HTR-8/SVneo (cell line): ENCODE data around the gene TFAP2E.
A peak's percentile ranks its signal among the peaks of the same experiment; 100 is the strongest.

Source experiments
- DNase-seq: peaks from one replicate; pipeline ENCODE4 v3.0.0; 2011; ENCODE audit warnings: low spot score, mixed read lengths; ENCODE audit not compliant: insufficient read length
- FAIRE-seq: peaks from 2 replicates; lab custom pipeline; 2011; peaks lifted over from hg19 to GRCh38; lab: Jason Lieb, UNC

Gene TFAP2E

GRCh38 chr1:35591211-35591610 is 18.1 kb downstream of the TFAP2E start:
- FAIRE-seq, result no peak
- no peak for DNase-seq

DNA sequence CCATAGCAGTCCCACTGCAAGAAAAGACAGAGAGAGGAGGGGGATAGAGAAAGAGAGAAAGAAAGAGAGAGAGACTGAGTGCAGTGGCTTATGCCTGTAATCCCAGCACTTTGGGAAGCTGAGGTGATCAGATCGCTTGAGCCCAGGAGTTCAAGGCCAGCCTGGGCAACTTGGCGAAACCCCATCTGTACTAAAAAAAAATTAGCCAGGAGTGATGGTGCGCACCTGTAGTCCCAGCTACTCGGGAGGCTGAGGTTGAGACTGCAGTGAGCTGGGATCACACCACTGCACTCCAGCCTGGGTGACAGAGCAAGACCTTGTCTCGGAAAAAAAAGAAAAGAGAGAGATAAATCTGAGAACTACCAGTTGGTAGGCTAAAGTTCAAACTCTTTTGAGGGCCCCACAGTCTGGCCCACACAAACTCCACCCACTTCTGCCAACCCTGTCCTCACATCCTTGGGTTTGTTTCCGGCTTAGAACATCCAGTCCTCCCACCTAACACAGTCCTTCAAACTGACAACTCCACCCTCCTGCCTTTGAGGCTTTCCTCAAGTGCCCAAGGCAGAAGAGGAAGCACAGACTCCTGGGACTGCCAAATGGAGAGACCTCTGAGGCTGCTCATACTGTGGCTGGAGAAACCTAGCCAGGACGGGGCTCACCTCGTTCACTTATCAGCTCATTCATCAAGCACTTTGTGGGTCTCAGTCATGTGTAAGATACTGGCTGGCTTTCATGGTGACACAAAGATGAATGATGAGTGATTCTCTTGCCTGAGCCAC is 20.1 kb downstream of the TFAP2E start:
- DNase-seq (no peak), FAIRE-seq (no peak)

DNA sequence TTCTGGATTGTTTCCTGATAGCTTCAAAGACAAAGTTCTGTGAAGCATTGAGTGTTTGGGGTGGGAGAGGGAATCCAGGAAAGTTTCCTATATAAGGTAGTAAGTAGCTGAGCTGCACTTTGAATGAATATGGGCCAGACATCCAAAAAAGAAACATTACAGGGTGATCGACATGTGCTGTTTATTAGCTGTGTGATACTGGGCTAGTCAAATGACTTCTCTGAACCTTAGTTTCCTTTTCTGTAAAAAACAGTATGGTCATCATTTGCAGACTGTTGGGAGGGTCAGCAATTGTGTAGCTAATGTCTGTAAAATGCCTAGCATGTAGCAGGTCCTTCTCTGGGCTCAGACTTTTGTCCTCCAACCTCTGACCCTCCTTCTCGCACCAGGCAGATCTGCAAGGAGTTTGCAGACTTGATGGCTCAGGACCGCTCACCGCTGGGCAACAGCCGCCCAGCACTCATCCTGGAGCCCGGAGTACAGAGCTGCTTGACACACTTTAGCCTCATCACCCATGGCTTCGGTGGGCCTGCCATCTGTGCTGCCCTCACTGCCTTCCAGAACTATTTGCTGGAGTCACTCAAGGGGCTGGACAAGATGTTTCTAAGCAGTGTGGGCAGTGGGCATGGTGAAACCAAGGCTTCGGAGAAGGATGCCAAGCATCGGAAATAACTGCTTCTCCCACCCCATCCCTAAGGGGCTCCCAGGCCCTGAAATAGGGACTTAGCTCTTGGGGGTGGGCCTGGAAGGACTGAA is 21.1 kb downstream of the TFAP2E start:
- DNase-seq (no peak), FAIRE-seq (no peak)

DNA sequence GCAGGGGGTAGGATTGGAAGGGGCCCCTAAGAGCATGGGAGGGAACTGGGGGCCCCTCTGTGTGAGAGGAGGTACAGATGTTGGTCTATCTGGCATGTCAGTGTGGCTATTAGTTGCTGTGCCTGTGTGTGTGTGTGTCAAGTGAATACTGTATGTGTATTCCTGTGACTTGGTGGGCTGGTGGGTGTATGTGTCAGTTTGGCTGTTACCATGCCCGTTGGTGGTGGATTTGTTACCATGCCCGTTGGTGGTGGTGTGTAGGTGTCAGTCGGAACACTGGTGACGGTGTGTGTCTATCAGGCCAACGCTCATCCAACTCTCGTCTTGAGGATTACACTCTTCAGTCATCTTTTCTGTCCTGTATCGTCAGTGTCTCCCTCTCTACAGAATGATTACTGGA is 22.6 kb downstream of the TFAP2E start:
- DNase-seq (no peak), FAIRE-seq (no peak)

DNA sequence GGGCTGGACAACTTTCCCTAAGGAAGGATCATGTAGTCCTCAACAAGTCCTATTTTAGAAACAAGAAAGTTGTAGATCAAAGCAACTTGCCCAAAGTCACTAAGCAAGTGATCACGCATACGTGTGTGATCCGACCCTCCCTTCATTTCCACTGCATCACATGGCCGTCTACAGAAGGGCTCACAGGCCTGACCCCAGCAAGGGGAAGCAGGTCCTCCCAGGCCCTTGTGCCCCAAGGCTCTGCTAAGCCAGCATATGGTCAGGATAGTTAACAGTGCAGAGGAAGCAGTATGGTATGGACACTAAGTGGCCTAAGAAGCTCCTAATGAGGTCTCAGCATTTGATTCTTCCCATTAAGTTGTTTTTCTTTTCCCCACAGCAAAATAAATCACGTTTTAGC is 24.8 kb downstream of the TFAP2E start:
- FAIRE-seq (no peak), DNase-seq (no peak)

DNA sequence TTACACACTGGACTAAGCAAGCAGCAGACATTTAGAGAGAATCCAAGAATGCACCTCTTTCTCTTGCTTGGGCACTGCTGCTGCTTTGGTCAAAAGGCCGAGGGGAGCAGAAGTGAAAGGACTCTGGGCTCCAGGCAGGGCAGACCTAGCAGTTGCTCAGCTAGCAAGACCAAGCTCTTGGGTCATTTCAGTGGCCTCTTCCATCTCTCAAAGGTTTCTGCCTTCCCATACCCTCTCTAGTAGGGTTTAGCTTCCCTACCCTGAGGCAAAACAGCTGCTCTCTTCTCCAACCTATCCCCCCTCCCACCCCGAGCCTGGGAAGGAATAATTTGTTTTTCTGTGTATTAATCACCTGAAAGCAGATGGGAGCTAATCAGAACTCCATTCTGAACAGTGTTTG is 25.8 kb downstream of the TFAP2E start:
- FAIRE-seq (no peak), DNase-seq (no peak)

DNA sequence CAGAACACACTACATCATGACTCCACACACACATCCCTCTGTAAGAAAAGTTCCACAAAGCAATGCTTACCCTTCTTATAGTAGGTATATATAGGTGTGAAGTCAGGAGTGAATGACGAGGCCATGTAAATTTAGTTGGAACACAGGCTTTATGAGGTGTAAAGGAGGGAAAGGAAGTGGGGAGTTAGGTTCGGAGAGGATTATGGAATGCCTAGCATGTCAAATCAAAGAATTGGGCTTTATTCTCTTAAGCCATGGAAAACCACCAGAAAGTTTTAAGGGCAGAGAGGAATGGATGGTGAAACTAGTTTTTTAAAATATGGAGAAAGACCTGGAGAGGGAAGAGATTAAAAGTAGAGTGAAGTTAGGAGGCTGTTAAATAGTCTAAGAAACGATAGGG is 26.3 kb downstream of the TFAP2E start:
- no peak for FAIRE-seq
- DNase-seq, result no peak

DNA sequence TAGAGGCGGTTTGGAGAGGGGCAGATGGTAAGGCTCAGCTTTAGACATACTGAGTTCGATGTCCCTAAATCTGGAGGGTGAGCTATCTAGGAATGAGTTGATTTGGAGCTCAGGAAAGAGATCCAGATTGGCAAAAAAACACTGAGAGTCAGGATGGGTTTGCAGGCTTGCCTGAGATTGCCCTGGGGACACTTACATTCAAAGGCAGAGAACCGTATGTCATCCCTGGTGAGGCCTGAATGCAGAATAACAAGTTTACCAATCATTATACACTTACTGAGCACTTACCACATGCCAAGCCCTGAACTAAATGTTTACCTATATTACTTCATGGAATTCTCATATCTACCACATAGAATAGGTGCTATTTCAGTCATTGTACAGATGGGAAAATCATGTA is 27.5 kb downstream of the TFAP2E start:
- no peak for FAIRE-seq
- no peak for DNase-seq

GRCh38 chr1:35603468-35603867 is 30.4 kb downstream of the TFAP2E start:
- no peak for FAIRE-seq
- DNase-seq, result no peak

GRCh38 chr1:35603941-35604340 is 30.8 kb downstream of the TFAP2E start:
- no peak for FAIRE-seq
- no peak for DNase-seq

DNA sequence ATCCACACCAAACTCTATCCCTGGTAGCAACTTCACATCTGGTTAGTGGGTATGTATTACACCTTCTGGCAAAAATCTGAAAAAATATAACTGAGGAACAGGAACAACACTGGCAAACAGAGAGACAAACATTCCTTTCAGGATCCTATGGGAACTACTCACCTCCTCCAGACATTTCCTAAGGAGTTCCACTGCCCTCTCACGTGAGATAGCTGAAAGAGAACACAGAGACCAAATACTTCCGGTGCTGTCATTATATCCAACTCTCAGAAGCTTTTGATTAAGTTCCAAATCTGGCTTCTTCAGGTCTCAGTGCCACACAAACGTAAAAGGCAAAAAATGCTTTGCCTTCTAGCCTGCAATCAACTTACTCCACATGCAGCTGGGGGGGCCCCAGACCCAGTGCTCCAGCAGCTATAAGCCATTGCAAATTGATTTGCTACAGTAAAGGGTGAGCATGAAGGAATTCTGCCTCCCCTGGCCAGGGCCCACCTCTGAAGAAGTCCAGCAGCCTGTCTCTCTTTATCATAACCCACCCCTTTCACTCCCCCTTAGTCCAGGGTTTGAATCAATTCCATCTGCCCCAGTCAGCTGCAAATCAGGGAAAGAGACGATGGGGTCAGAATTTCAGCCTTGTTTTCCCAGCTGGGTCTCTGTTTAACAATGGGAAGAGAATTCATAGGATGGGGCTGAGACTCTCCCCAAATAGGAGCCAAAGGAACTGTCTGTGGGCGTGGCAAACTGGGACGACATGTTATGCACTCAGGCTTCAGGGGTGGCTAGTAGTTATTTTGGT is 32.2 kb downstream of the TFAP2E start:
- no peak for DNase-seq
- no peak for FAIRE-seq

DNA sequence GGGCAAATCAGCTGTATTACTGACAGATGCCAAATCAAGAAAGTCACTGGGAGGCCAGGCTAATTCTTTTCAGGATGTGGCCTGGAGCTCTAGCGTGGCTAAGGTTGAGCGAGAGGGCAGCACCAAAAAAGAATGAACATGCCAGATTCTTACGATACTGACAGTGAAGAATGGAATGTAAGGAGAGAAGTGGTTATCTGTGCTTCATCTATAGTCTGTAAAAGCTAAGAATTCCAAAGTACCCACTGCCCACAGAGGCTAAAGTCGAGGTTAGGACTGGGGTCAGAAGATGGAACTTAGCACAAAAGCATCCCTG is 32.7 kb downstream of the TFAP2E start:
- DNase-seq, result peak; percentile 45

DNA sequence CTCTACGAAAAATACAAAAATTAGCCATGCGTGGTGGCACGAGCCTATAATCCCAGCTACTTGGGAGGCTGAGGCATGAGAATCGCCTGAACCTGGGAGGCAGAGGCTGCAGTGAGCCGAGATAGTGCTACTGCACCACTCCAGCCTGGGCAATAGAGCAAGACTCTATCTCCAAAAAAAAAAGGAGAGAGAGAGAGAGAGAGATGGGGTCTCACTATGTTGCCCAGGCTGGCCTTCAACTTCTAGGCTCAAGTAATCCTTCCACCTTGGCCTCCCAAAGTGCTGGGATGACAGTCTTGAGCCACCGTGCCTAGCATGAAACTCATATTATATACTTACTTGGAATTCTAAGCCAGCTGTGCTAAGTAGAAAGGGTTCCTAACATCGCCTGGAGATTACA is 38.5 kb downstream of the TFAP2E start:
- no peak for DNase-seq
- no peak for FAIRE-seq

More for the DNA sequence above, 32.7 kb downstream of the TFAP2E start:
- peak; percentile 55 for FAIRE-seq

DNA sequence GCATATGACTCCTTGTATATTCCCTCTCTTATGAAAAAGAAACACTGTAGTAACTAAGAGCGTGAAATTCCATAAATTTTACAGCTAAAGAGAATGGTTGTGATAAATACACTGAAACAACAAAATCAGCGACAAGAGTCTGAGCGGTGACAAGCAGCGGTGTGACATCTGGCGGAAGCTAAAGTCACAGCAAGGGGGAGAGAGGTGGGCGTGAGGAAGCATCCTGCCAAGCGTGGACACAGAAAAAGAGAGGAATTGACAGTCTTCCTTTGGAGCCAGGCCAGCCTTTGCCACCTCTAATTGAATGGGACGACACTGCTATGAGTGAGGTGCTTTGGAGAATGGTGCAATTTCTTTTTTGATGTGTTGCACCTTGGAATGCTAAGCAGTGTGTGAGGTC is 42.3 kb downstream of the TFAP2E start:
- FAIRE-seq, result no peak
- DNase-seq, result no peak

DNA sequence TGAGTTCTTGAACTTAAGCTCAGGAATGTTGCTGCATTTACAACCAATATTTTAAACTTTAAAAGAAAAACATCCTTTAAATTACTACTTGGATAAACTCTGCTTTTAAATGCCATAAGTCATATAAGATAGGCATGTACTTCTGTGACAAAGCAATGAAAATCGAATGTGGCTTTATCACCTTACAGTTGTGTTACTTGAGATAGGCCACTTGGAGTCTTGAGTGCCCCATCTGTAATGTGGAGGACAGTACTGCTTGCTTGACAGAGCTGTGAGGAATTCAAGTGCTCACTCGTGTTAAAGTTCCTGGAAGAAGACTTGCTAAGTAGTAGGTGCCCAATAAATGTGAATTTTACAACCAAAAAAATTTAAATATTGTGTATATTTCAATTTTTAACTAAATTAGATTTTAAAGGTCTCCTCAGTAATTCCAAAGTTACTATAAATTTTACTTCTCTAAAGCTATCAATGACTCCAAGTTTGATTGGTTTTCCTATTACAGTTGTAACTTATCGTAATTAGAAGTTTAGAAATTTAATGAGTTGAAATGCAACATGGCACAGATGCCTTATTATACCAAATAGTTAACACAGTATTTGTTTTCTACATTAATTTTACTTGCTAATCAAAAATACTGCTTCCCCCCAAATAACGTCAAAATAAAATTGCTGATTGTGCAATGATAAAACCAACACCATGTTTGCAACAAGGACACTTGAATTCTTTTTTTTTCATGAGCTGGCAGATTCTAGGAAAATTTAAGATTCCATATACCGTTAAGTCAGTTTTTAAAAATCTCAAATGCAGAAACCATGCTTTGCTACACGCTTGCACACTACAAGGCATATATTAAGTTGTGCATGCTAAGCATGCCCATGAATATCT is 46.4 kb downstream of the TFAP2E start:
- DNase-seq (no peak), FAIRE-seq (no peak)

DNA sequence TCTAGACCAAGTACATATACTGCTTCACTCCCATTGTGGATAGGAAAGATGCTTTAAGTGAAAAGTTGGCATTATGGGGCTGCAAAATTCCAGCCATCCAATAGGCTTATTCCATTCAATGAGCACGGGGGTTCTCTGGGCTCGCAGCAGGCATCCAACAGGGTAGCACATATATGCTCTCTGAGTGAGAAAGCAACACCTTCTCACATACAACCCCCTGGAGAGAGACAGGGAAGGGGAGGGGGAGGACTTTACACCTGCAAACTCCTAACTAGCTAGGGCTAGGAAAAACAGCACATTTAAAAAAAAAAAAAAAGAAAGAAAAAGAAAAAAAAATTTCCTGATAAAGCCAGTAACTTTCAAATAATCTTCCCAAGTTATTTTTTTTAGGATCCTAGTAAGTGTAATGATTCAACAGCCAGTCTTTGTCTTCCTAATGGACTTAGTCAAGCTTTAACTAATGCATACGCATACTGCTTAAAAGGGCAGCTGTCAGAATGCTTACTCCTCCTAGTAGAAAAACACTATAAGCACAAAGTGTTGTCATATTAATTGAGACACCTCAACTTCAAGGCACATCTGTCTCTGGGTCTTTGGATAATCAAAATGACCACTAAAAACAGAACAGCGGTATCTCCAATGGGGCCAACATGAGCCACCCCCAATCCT is 49.5 kb downstream of the TFAP2E start:
- no peak for FAIRE-seq
- DNase-seq, result no peak

- DNase-seq, result no peak
- no peak for FAIRE-seq
These were observed 50.7 kb downstream of the TFAP2E start for GRCh38 chr1:35623832-35624231.

- no peak for FAIRE-seq
- no peak for DNase-seq
These were observed 55.9 kb downstream of the TFAP2E start for GRCh38 chr1:35629051-35629450.

DNA sequence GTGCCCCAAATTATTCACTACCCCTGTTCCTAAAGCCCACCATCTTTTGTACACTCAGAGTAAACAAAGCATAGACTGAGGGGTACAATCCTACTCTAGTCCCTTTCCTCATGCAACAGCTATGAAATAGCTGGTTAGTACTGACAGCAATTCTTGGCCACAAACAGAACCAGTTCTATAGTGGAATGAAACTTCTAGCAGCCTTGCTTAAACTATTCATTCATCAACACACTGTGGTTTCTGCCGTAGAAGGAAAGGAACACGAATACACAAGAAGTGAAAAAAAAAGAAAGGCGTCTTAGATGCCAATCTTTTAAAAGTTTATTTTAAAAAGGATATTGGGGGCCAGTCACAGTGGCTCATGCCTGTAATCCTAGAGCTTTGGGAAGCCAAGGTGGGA is 58.3 kb downstream of the TFAP2E start:
- FAIRE-seq (no peak), DNase-seq (no peak)

DNA sequence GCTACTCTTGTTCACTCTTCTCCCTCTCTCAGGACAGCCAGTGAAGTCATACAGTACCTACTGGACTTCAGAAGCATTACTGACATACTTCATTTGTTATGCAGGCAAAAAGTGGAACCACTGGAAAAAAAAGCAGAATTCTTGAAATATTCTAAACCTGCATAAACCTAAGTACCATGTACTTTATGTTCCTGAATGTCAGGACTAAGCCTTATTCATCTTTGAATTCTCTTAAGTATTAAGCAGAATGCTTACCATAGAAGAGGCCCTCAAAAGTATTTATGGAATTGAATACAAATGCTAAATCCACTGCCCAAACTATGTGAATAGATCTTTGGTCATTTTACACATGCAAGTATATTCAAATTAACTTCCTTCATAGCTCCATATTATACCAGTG is 60.4 kb downstream of the TFAP2E start:
- no peak for FAIRE-seq
- no peak for DNase-seq
